ENCODE data around the gene MMP26. TPM values are rescaled to one million over a fixed set of nuclear protein-coding genes. Genes with fewer than 3 reads are reported as not detected.

The MMP26 gene
- total and polyA plus RNA-seq, 2 donors = 0.52 to 1.9 TPM

DNA sequence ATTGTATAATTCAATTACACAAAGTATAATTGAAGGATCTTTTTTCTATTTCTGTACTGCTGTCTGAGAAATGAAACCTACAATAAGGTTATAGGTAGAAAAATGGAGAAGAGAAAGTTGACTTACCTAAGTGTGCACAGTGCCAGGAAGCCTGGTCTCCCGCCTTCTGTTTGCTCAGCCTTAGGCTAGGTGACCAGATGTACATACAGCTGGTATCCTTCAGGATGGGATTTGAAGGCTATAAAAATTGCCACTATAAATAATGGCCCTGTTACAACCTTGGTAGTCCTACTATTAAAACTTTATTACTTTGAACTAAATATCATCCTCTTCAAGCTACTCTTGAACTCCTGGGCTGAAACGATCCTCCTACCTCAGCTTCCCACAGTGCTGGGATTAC lies 26.6 kb upstream of the MMP26 start:
- Histone ChIP-seq H3K27ac (ENCODE audit: low read depth in 1 of 2, low read length in 1 of 2) (no peak overlapping the region), H3K4me1 (ENCODE audit: control insufficient read depth in 2 of 2, insufficient read depth in 2 of 2, low read length in 2 of 2) (no peaks in the 10 kb centered on the region)
- DNase-seq (ENCODE audit: low read depth in 6 of 9, low spot score in 9 of 9) = no peak

DNA sequence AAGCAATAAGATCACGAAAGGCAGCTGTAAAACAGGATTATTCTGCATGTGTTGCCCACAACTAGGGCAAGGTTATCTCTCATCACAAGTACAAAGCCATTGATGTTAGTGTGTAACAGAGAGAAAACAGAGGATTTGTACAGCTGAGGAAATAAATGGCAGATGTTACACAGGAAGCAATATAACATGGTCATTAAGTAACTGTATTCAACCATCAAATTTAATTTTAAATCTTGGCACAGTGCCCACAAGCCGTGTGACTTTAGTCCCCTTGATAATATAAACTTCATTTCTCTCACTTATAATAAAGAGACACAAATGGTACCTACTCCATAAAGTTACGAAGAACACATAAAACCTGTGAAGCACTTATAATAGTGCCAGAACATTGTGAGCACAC lies 24.2 kb upstream of the MMP26 start:
- H3K4me3 ChIP-seq (ENCODE audit: low read length in 2 of 2) = no peak overlapping the region
- H3K4me1 ChIP-seq (ENCODE audit: control insufficient read depth in 2 of 2, insufficient read depth in 2 of 2, low read length in 2 of 2) = no peaks in the 10 kb centered on the region
- DNase-seq (ENCODE audit: low read depth in 6 of 9, low spot score in 9 of 9) = no peak
- H3K36me3 ChIP-seq (ENCODE audit: control insufficient read depth in 2 of 2, insufficient read depth in 2 of 2, low read length in 1 of 2) = no peaks in the 10 kb centered on the region
- no peaks in the 10 kb centered on the region for H3K9me3 ChIP-seq (ENCODE audit: control insufficient read depth in 2 of 2, insufficient read depth in 1 of 2, low read length in 1 of 2)
- 59% methylated on average over 3 of the region's 3 CpGs for WGBS
- no peak overlapping the region for H3K27ac ChIP-seq (ENCODE audit: low read depth in 1 of 2, low read length in 1 of 2)
- H3K27me3 ChIP-seq (ENCODE audit: control insufficient read depth in 2 of 2, insufficient read depth in 1 of 2, low read length in 1 of 2) = no peaks in the 10 kb centered on the region

More for the DNA sequence above, 26.6 kb upstream of the MMP26 start:
- H3K27me3 ChIP-seq (ENCODE audit: control insufficient read depth in 2 of 2, insufficient read depth in 1 of 2, low read length in 1 of 2) = no peaks in the 10 kb centered on the region
- WGBS = 97% methylated on average over 2 of the region's 2 CpGs
- no peaks in the 10 kb centered on the region for H3K9me3 ChIP-seq (ENCODE audit: control insufficient read depth in 2 of 2, insufficient read depth in 1 of 2, low read length in 1 of 2)
- H3K36me3 ChIP-seq (ENCODE audit: control insufficient read depth in 2 of 2, insufficient read depth in 2 of 2, low read length in 1 of 2) = no peaks in the 10 kb centered on the region
- no peak overlapping the region for H3K4me3 ChIP-seq (ENCODE audit: low read length in 2 of 2)

DNA sequence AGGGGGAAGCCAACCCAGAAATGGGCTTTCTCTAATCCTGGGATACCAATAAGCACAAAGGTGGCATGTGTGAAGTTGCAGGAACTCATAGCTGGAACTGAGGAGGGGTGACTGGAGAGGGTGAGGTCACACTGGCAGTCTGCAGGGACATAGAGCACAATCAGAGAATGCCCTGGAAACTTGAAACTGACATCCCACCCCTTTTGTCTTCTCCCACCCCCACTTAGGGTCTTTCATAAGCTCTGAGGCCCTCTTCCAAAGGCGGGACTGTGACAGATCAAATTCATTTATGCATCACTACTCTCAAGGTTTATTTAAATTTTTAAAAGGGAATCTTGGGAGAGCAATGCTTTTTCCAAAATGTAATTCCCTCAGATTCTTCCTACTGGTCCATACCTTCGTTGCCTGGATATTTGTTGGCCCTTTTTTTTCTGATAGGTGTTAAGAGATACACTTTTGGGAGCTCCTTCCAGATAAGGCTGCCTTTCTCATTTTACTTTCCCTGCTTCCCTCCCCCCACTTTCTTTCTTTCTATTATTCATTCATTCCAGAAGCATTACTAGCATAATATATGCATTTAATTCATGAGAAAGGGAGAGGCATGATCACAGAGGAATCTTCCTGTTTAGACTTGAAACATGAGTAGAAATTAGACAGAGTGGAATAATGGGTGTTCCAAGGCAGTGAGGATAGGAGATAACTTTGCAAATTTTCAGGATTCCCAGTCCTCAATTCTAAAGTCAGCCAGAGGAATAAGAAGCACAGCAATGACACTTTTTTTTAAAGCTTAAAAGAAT lies 21.8 kb upstream of the MMP26 start:
- no peaks in the 10 kb centered on the region for H3K9me3 ChIP-seq (ENCODE audit: control insufficient read depth in 2 of 2, insufficient read depth in 1 of 2, low read length in 1 of 2)
- H3K27ac ChIP-seq (ENCODE audit: low read depth in 1 of 2, low read length in 1 of 2) = no peak overlapping the region
- H3K36me3 ChIP-seq (ENCODE audit: control insufficient read depth in 2 of 2, insufficient read depth in 2 of 2, low read length in 1 of 2) = no peaks in the 10 kb centered on the region
- DNase-seq (ENCODE audit: low read depth in 6 of 9, low spot score in 9 of 9) = no peak
- H3K27me3 ChIP-seq (ENCODE audit: control insufficient read depth in 2 of 2, insufficient read depth in 1 of 2, low read length in 1 of 2) = no peaks in the 10 kb centered on the region
- no peaks in the 10 kb centered on the region for H3K4me1 ChIP-seq (ENCODE audit: control insufficient read depth in 2 of 2, insufficient read depth in 2 of 2, low read length in 2 of 2)
- 82% methylated on average over 2 of the region's 2 CpGs for WGBS
- no peak overlapping the region for H3K4me3 ChIP-seq (ENCODE audit: low read length in 2 of 2)

DNA sequence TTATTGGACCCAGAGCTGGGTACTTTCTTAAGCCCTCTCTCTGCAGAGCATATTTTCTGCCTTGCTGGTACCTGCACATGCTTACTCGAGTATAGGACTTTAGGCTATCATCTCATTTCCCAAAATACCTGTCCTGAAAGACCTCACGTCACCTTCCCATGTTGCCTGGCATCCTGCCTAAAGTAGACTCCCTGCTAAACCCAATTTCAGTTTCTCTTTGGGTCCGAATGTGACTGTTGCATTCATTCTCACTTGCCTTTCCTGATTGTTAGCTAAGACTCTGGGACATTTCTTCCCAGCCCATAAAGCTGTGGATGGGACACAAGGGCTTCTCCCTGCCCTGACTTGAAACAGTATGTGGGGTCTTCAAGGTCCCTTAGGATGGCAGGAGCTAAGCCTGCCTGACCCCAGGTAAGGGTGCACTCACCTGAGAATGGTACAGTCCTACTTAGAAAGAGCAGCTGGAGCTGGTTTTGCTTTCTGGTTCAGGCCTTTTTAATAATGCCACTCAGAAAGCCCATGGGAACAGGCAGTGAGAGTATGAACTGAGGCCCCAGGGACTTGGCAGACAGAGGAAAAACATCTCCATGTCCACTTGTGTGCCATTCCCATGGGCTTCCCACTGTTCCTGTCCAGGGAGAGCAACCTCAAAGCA lies 19.8 kb upstream of the MMP26 start:
- Histone ChIP-seq H3K27me3 (ENCODE audit: control insufficient read depth in 2 of 2, insufficient read depth in 1 of 2, low read length in 1 of 2) (no peaks in the 10 kb centered on the region), H3K4me3 (ENCODE audit: low read length in 2 of 2) (no peak overlapping the region), H3K27ac (ENCODE audit: low read depth in 1 of 2, low read length in 1 of 2) (no peak overlapping the region), H3K36me3 (ENCODE audit: control insufficient read depth in 2 of 2, insufficient read depth in 2 of 2, low read length in 1 of 2) (no peaks in the 10 kb centered on the region), H3K9me3 (ENCODE audit: control insufficient read depth in 2 of 2, insufficient read depth in 1 of 2, low read length in 1 of 2) (no peaks in the 10 kb centered on the region), H3K4me1 (ENCODE audit: control insufficient read depth in 2 of 2, insufficient read depth in 2 of 2, low read length in 2 of 2) (no peaks in the 10 kb centered on the region)
- 90% methylated on average over 3 of the region's 3 CpGs for WGBS
- no peak for DNase-seq (ENCODE audit: low read depth in 6 of 9, low spot score in 9 of 9)

DNA sequence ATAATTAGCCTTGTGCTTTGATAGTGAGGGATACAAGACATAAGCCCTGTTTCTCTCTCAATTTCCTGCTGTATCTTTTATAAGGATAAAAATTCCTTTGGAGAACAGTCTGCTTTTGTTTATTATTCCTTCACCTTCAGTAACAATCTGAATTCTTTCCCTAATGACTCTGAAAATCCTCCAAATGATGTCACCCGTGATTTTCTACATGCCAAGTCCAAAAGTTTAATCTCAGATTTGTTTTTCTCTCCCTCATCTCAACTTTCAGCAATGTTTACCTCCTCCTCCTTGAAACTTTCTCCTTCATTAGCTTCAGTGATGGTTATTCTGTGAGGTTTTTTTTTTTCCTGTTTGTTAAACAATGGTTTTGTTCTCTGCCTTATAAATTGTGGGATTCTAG lies 9.1 kb upstream of the MMP26 start:
- H3K9me3 ChIP-seq (ENCODE audit: control insufficient read depth in 2 of 2, insufficient read depth in 1 of 2, low read length in 1 of 2) = no peaks in the 10 kb centered on the region
- no peaks in the 10 kb centered on the region for H3K4me1 ChIP-seq (ENCODE audit: control insufficient read depth in 2 of 2, insufficient read depth in 2 of 2, low read length in 2 of 2)
- H3K27ac ChIP-seq (ENCODE audit: low read depth in 1 of 2, low read length in 1 of 2) = no peak overlapping the region
- no peaks in the 10 kb centered on the region for H3K27me3 ChIP-seq (ENCODE audit: control insufficient read depth in 2 of 2, insufficient read depth in 1 of 2, low read length in 1 of 2)
- H3K36me3 ChIP-seq (ENCODE audit: control insufficient read depth in 2 of 2, insufficient read depth in 2 of 2, low read length in 1 of 2) = no peaks in the 10 kb centered on the region
- WGBS = 82% methylated on average over 1 of the region's 1 CpG
- DNase-seq (ENCODE audit: low read depth in 6 of 9, low spot score in 9 of 9) = no peak
- no peak overlapping the region for H3K4me3 ChIP-seq (ENCODE audit: low read length in 2 of 2)

DNA sequence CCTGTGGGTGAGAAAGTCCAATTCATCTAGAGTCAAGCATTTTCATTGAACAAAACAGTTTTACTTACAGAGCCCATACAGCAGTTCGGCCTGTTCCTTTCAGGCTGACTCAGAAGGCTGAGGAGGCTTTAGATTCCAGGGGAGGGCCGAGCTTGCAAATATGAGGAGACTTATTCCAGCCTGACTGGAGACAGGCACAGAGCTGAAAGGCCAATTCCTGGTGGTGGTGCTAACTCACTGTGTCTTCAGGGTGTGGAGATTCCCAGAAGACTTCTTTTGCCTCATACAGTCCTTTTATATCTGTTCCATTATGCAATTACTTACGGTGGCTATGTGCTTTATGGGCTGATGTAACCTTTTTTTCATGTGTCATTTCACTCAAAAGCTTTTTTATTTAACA lies 7.0 kb upstream of the MMP26 start, which contains the start of gene OR51E2:
Gene OR51E2, minus strand, starts transcription at position 269 of the 400 bp plus-strand sequence. CDS start 15,142 bp downstream, outside the sequence.
- no peak for DNase-seq (ENCODE audit: low read depth in 6 of 9, low spot score in 9 of 9)
- H3K4me3 ChIP-seq (ENCODE audit: low read length in 2 of 2) = no peak within 1 kb of the TSS
- no peaks in the 10 kb centered on the region for H3K4me1 ChIP-seq (ENCODE audit: control insufficient read depth in 2 of 2, insufficient read depth in 2 of 2, low read length in 2 of 2)
- H3K27ac ChIP-seq (ENCODE audit: low read depth in 1 of 2, low read length in 1 of 2) = no peak within 1 kb of the TSS
- H3K36me3 ChIP-seq (ENCODE audit: control insufficient read depth in 2 of 2, insufficient read depth in 2 of 2, low read length in 1 of 2) = no peaks in the 10 kb centered on the region
- H3K9me3 ChIP-seq (ENCODE audit: control insufficient read depth in 2 of 2, insufficient read depth in 1 of 2, low read length in 1 of 2) = no peaks in the 10 kb centered on the region
- WGBS = 92% methylated on average over 3 of the region's 3 CpGs
- H3K27me3 ChIP-seq (ENCODE audit: control insufficient read depth in 2 of 2, insufficient read depth in 1 of 2, low read length in 1 of 2) = no peaks in the 10 kb centered on the region

DNA sequence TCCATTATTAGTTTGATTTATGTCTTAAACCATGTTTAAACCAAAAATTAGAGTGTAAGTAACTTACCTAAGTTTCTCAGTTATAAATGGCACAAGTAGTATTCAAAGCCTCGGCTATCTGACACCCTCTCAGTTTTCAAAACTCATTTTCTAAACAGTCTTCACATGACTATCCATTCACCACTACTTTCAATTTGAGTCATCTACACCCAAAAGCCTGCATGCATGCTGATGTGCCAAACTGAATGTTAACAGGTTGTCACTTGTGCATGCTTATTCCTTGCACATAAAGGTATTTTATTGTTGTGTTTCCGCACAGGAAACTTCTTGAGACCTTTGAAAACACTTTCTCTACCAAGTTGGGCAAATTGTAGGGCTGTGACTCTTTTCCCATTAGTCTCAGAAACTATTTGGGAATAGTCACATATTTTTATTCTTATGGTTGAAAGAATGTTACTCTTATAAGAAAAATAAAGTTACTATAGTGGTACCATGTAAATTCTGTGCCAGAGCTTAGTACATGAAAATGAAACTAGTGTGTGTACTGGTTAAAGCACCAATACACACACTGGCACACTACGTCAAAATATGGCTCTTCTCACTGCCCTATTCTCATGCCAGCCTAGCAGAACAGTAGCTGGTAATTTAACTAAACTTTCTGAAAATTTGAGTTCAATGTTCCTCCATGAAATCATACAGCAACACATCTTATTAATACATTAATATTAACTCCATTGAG lies 4.7 kb upstream of the MMP26 start:
- WGBS = 96% methylated on average over 3 of the region's 3 CpGs
- Histone ChIP-seq H3K4me3 (ENCODE audit: low read length in 2 of 2) (no peak overlapping the region), H3K4me1 (ENCODE audit: control insufficient read depth in 2 of 2, insufficient read depth in 2 of 2, low read length in 2 of 2) (no peaks in the 10 kb centered on the region), H3K27ac (ENCODE audit: low read depth in 1 of 2, low read length in 1 of 2) (no peak overlapping the region), H3K9me3 (ENCODE audit: control insufficient read depth in 2 of 2, insufficient read depth in 1 of 2, low read length in 1 of 2) (no peaks in the 10 kb centered on the region), H3K27me3 (ENCODE audit: control insufficient read depth in 2 of 2, insufficient read depth in 1 of 2, low read length in 1 of 2) (no peaks in the 10 kb centered on the region), H3K36me3 (ENCODE audit: control insufficient read depth in 2 of 2, insufficient read depth in 2 of 2, low read length in 1 of 2) (no peaks in the 10 kb centered on the region)
- DNase-seq (ENCODE audit: low read depth in 6 of 9, low spot score in 9 of 9) = no peak

DNA sequence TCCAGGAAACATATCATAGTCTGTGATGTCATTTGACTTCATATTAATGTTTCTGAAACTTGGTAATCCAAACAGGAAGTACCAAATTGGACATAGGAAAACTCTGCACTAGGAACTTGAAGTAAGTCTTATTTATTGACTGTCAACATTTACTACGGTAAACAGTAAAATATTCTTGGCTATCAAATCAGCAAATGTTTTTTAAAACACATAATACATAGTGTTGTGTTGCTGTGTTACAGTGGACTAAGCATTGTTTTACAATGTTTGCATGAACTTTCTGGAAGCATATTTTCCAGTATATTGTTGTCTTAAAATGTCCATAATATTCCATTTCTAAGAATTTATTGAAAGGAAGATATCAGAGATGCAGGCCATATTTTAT lies 4.2 kb upstream of the MMP26 start:
- Histone ChIP-seq H3K27me3 (ENCODE audit: control insufficient read depth in 2 of 2, insufficient read depth in 1 of 2, low read length in 1 of 2) (no peaks in the 10 kb centered on the region), H3K4me1 (ENCODE audit: control insufficient read depth in 2 of 2, insufficient read depth in 2 of 2, low read length in 2 of 2) (no peaks in the 10 kb centered on the region), H3K4me3 (ENCODE audit: low read length in 2 of 2) (no peak overlapping the region), H3K36me3 (ENCODE audit: control insufficient read depth in 2 of 2, insufficient read depth in 2 of 2, low read length in 1 of 2) (no peaks in the 10 kb centered on the region), H3K27ac (ENCODE audit: low read depth in 1 of 2, low read length in 1 of 2) (no peak overlapping the region), H3K9me3 (ENCODE audit: control insufficient read depth in 2 of 2, insufficient read depth in 1 of 2, low read length in 1 of 2) (no peaks in the 10 kb centered on the region)
- 97% methylated on average over 1 of the region's 1 CpG for WGBS
- DNase-seq (ENCODE audit: low read depth in 6 of 9, low spot score in 9 of 9) = no peak

DNA sequence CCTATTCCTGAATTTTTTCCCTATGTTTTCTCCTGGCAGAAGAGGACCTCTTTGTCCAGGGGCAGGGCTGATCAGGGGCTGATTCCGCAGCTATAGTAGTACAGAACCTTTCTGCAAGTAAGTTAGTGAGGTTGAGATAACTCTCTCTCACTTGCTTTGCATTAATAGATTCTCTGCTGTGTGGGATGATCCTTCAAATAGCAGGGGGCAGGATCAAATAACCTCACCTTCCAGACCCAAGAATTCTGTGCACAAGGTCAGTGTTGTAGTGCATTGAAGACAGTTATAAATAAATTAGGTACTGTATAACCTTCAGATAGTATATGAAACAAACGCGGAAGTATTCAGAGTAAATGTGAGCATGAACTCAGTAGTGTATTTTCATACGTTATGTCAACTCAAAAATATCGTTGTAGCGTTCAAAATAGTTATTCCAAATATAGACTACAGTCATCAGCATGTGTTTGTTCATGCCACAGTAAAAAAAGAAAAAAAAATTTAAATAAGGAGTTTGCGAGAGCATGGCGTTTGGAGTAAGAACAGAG lies 278 bp downstream of the MMP26 start:
- Histone ChIP-seq H3K4me3 (ENCODE audit: low read length in 2 of 2) (no peak overlapping the region), H3K27me3 (ENCODE audit: control insufficient read depth in 2 of 2, insufficient read depth in 1 of 2, low read length in 1 of 2) (no peaks in the 10 kb centered on the region), H3K4me1 (ENCODE audit: control insufficient read depth in 2 of 2, insufficient read depth in 2 of 2, low read length in 2 of 2) (no peaks in the 10 kb centered on the region), H3K27ac (ENCODE audit: low read depth in 1 of 2, low read length in 1 of 2) (no peak overlapping the region), H3K36me3 (ENCODE audit: control insufficient read depth in 2 of 2, insufficient read depth in 2 of 2, low read length in 1 of 2) (no peaks in the 10 kb centered on the region), H3K9me3 (ENCODE audit: control insufficient read depth in 2 of 2, insufficient read depth in 1 of 2, low read length in 1 of 2) (no peaks in the 10 kb centered on the region)
- 92% methylated on average over 8 of the region's 8 CpGs for WGBS
- no peak for DNase-seq (ENCODE audit: low read depth in 6 of 9, low spot score in 9 of 9)

Data from thymus (tissue), 11 donors.